A549 (cell line): ENCODE measurements around the gene CACNG3. TPM values are rescaled to one million over a fixed set of nuclear protein-coding genes. Genes with fewer than 3 reads are reported as not detected.
"Not testable (repeated sequence)": the region's sequence is repeated elsewhere in the genome, so short reads cannot be mapped to it uniquely, and the experiment has no call there.

Source experiments
- ATAC-seq, 2 experiments: fragments of 200-7000 bp in 1 of 2; fragments of >200 bp in 1 of 2; cut with Nextera tagmentation in 1 of 2; cut with Tn5 transposase in 1 of 2; 3 replicates each; pipeline versions ENCODE4 v1.8.0 to v1.9.1; 2018 to 2020; ENCODE audit warnings: mild to moderate bottlenecking in 1 of 2, moderate library complexity in 1 of 2
- CTCF ChIA-PET: fragments of 300-600 bp; sonication (Branson Sonifier 250); formaldehyde crosslinking; extraction: SDS; loops from one replicate; lab custom pipeline; 2021; ENCODE audit warnings: antibody characterized with exemption, inconsistent platforms; lab: Yijun Ruan, JAX
- POLR2A ChIA-PET: fragments of 350-600 bp; formaldehyde crosslinking; extraction: SDS; loops from one replicate; lab custom pipeline; 2021; ENCODE audit warnings: antibody characterized with exemption, inconsistent platforms; lab: Yijun Ruan, JAX
- DNase-seq, 2 experiments: peaks; one replicate each; pipeline versions ENCODE4 v3.0.0 to v3.0.0-alpha.2; 2011 to 2016; ENCODE audit warnings: low read depth in 1 of 2, low spot score in 1 of 2
- FAIRE-seq: peaks from 2 replicates; lab custom pipeline; 2011; peaks lifted over from hg19 to GRCh38; lab: Jason Lieb, UNC
- H3K27ac ChIP-seq, 2 experiments: fragments of >200 bp; sonication (Bioruptor Twin); formaldehyde crosslinking; 3 replicates each; pipeline ENCODE4 v1.5.1; 2016 to 2017
- H3K4me1 ChIP-seq: fragments of >200 bp; sonication (Bioruptor Twin); formaldehyde crosslinking; 3 replicates; pipeline ENCODE4 v1.6.1; 2016
- H3K4me2 ChIP-seq: fragments of >200 bp; sonication (Bioruptor Twin); formaldehyde crosslinking; 3 replicates; pipeline ENCODE4 v1.6.1; 2016
- H3K4me3 ChIP-seq: fragments of >200 bp; sonication (Bioruptor Twin); formaldehyde crosslinking; 3 replicates; pipeline ENCODE4 v1.5.1; 2016
- H3K9me3 ChIP-seq: fragments of >200 bp; sonication (Bioruptor Twin); formaldehyde crosslinking; 3 replicates; pipeline ENCODE4 v1.6.1; 2016
- ATOH8 ChIP-seq: fragments of 250-450 bp; sonication (Bioruptor Pico); IDR thresholded peaks from 2 replicates; pipeline ENCODE4 v1.5.0; 2020; ENCODE audit warnings: low read depth, mild to moderate bottlenecking, moderate library complexity
- CBX8 ChIP-seq: fragments of 200-600 bp; sonication (generic); IDR thresholded peaks from 2 replicates; pipeline ENCODE4 v1.6.1; 2016
- CEBPB ChIP-seq, 2 experiments: fragments of >200 bp in 1 of 2; sonication (Bioruptor Twin) in 1 of 2; formaldehyde crosslinking in 1 of 2; IDR thresholded peaks; 2 replicates each; pipeline ENCODE4 v1.6.1; 2012 to 2016
- CHD4 ChIP-seq: fragments of 200-600 bp; sonication (generic); IDR thresholded peaks from 2 replicates; pipeline ENCODE4 v1.6.1; 2016; ENCODE audit warnings: antibody characterized with exemption, mild to moderate bottlenecking, borderline replicate concordance
- E2F6 ChIP-seq: IDR thresholded peaks from 2 replicates; pipeline ENCODE4 v1.6.1; 2012; ENCODE audit warnings: low read depth, borderline replicate concordance
- ELK1 ChIP-seq: fragments of 150-350 bp; IDR thresholded peaks from 2 replicates; pipeline ENCODE4 v1.6.1; 2014; ENCODE audit warnings: low read depth, mild to moderate bottlenecking, low read length
- FOSB ChIP-seq: fragments of 250-450 bp; sonication (Bioruptor Pico); IDR thresholded peaks from 2 replicates; pipeline ENCODE4 v1.5.0; 2020; ENCODE audit warnings: mild to moderate bottlenecking, moderate library complexity
- FOXS1 ChIP-seq: fragments of 250-450 bp; sonication (Bioruptor Pico); IDR thresholded peaks from 2 replicates; pipeline ENCODE4 v1.5.0; 2020; ENCODE audit warnings: mild to moderate bottlenecking, moderate library complexity
- HES2 ChIP-seq: fragments of >200 bp; sonication (Bioruptor Twin); formaldehyde crosslinking; IDR thresholded peaks from 2 replicates; pipeline ENCODE4 v1.6.1; 2016
- HMGXB4 ChIP-seq: fragments of 250-450 bp; sonication (Bioruptor Pico); IDR thresholded peaks from 2 replicates; pipeline ENCODE4 v1.5.0; 2021; ENCODE audit warnings: mild to moderate bottlenecking, moderate library complexity, borderline replicate concordance
- HOXB5 ChIP-seq: fragments of 250-450 bp; sonication (Bioruptor Pico); IDR thresholded peaks from 2 replicates; pipeline ENCODE4 v1.5.0; 2020; ENCODE audit warnings: mild to moderate bottlenecking, moderate library complexity
- JUNB ChIP-seq: fragments of >200 bp; sonication (Bioruptor Twin); formaldehyde crosslinking; IDR thresholded peaks from 2 replicates; pipeline ENCODE4 v1.6.1; 2016
- KDM1A ChIP-seq: fragments of 200-600 bp; sonication (generic); IDR thresholded peaks from 2 replicates; pipeline ENCODE4 v1.6.1; 2016; ENCODE audit warnings: low read depth, mild to moderate bottlenecking
- MAFK ChIP-seq: fragments of 450-650 bp; IDR thresholded peaks from 2 replicates; pipeline ENCODE4 v1.6.1; 2014; ENCODE audit not compliant: partially characterized antibody
- MAX ChIP-seq: IDR thresholded peaks from 2 replicates; pipeline ENCODE4 v1.6.1; 2012
- MYC ChIP-seq: IDR thresholded peaks from 2 replicates; pipeline ENCODE4 v1.6.1; 2012; ENCODE audit warnings: mild to moderate bottlenecking, inconsistent platforms, low read length, improper control_type of control experiment, borderline replicate concordance
- NFE2L2 ChIP-seq: fragments of 150-350 bp; conservative IDR thresholded peaks from 2 replicates; pipeline ENCODE4 v1.6.1; 2014; ENCODE audit warnings: low read length
- NPAS2 ChIP-seq: fragments of 250-450 bp; sonication (Bioruptor Pico); IDR thresholded peaks from 2 replicates; pipeline ENCODE4 v1.8.0; 2022; ENCODE audit warnings: mild to moderate bottlenecking, moderate library complexity, borderline replicate concordance
- PBX3 ChIP-seq: IDR thresholded peaks from 2 replicates; pipeline ENCODE4 v1.6.1; 2012
- POLR2AphosphoS2 ChIP-seq: conservative IDR thresholded peaks from 2 replicates; pipeline ENCODE4 v1.6.1; 2012; ENCODE audit warnings: low read length, improper control_type of control experiment, inconsistent platforms
- TFCP2L1 ChIP-seq: fragments of 250-450 bp; sonication (Bioruptor Pico); IDR thresholded peaks from 2 replicates; pipeline ENCODE4 v1.5.0; 2021; ENCODE audit warnings: mild to moderate bottlenecking
- TP53 ChIP-seq: fragments of 250-450 bp; sonication (Bioruptor Pico); IDR thresholded peaks from 2 replicates; pipeline ENCODE4 v1.5.0; 2021; ENCODE audit warnings: mild to moderate bottlenecking, moderate library complexity
- ZNF302 ChIP-seq: fragments of 250-450 bp; sonication (Bioruptor Pico); IDR thresholded peaks from 2 replicates; pipeline ENCODE4 v1.9.0; 2021; ENCODE audit warnings: inconsistent platforms, mild to moderate bottlenecking, moderate library complexity
- ZSCAN20 ChIP-seq: fragments of 250-450 bp; sonication (Bioruptor Pico); IDR thresholded peaks from 2 replicates; pipeline ENCODE4 v1.8.0; 2022; ENCODE audit warnings: mild to moderate bottlenecking, moderate library complexity
- whole genome bisulfite sequencing: methylation state at CpG from one replicate; pipeline ENCODE4 v1.1.6; 2017; ENCODE audit errors: missing lambda C conversion rate; 5-methylcytosine and 5-hydroxymethylcytosine counted together
- polyA plus RNA-seq, 4 experiments: library from polyadenylated mRNA; depleted of rRNA in 3 of 4; stranded (reverse); fragments of >200 nt; fragmentation: RNase III in 1 of 4; extraction: RNeasy Plus Mini Kit Qiagen cat#74134 plus additional on column Dnase treatment in 1 of 4; gene quantifications; 2 replicates in 3 of 4; 3 replicates in 1 of 4; pipeline ENCODE4 v1.2.3, GENCODE V29; 2011 to 2017

CACNG3 gene
- polyA plus RNA-seq, 2 of the 4 experiments (the other 2 are of a cell fraction), result not detected

- Histone ChIP-seq H3K9me3 (no peaks in the 10 kb centered on the region), H3K4me3 (no peak overlapping the region), H3K4me2 (no peak overlapping the region), H3K4me1 (no peaks in the 10 kb centered on the region), H3K27ac (no peak overlapping the region)
- ATAC-seq (no peak), DNase-seq (no peak), FAIRE-seq (no peak)
- no peak for TF ChIP-seq HOXB5
- TF ChIP-seq NFE2L2, result no peak
- TF ChIP-seq CEBPB (IDR thresholded peaks at IDR 0.05), result no peak
- no peak for TF ChIP-seq HMGXB4 (CRISPR knock-in tag)
- TF ChIP-seq FOSB (CRISPR knock-in tag), result no peak
- TF ChIP-seq NPAS2 (CRISPR knock-in tag), result no peak
- TF ChIP-seq CBX8, result no peak
- no peak for TF ChIP-seq FOXS1 (CRISPR knock-in tag)
- TF ChIP-seq JUNB, result no peak
- no peak for TF ChIP-seq KDM1A
- TF ChIP-seq MYC, result no peak
- TF ChIP-seq TP53 (CRISPR knock-in tag), result no peak
- no peak for TF ChIP-seq ATOH8 (CRISPR knock-in tag)
- TF ChIP-seq CHD4, result no peak
- TF ChIP-seq MAX, result no peak
- TF ChIP-seq POLR2AphosphoS2, result no peak
- no peak for TF ChIP-seq MAFK
- no peak for TF ChIP-seq E2F6
- no peak for TF ChIP-seq ZSCAN20 (CRISPR knock-in tag)
- no peak for TF ChIP-seq ZNF302
- CTCF ChIA-PET, result interaction anchor here (0.6 to 1.4 kb wide), 2 partner anchors 8 to 10 kb away, joined by 3 read pairs; no protein-coding TSS in a partner anchor
- POLR2A ChIA-PET, result no interaction called here
- WGBS, result 7% methylated on average over 2 of the region's 2 CpGs
These were observed 20.3 kb upstream of the CACNG3 start for GRCh38 chr16:24235806-24236205.

GRCh38 chr16:24238846-24239245 is 17.3 kb upstream of the CACNG3 start:
- DNase-seq, ATAC-seq, H3K9me3 ChIP-seq, H3K4me1 ChIP-seq, H3K4me3 ChIP-seq, H3K27ac ChIP-seq, H3K4me2 ChIP-seq, FAIRE-seq, POLR2A ChIA-PET: not testable (repeated sequence)
- WGBS, result 4% methylated on average over 2 of the region's 2 CpGs
- CTCF ChIA-PET, result interaction anchor here (2.1 kb wide), 1 partner anchor 14 kb away, joined by 9 read pairs; no protein-coding TSS in a partner anchor

- WGBS, result 3% methylated on average over 4 of the region's 4 CpGs
- no peak for FAIRE-seq
- no peak overlapping the region for H3K27ac ChIP-seq
- no peak overlapping the region for H3K4me3 ChIP-seq
- H3K4me2 ChIP-seq, result no peak overlapping the region
- no peaks in the 10 kb centered on the region for H3K4me1 ChIP-seq
- ATAC-seq, result no peak
- TF ChIP-seq HES2 (no peak), TFCP2L1 (CRISPR knock-in tag) (no peak), MYC (no peak), ELK1 (no peak), PBX3 (no peak), MAFK (no peak)
- ChIA-PET POLR2A (no interaction called here), CTCF (interaction anchor here (1.2 kb wide), 1 partner anchor 9 kb away, joined by 4 read pairs; no protein-coding TSS in a partner anchor)
- no peak for DNase-seq
- H3K9me3 ChIP-seq, result no peaks in the 10 kb centered on the region
These were observed 9.1 kb upstream of the CACNG3 start for GRCh38 chr16:24246911-24247607.
